Measurements from ENCODE around the gene RSPO1.

DNA sequence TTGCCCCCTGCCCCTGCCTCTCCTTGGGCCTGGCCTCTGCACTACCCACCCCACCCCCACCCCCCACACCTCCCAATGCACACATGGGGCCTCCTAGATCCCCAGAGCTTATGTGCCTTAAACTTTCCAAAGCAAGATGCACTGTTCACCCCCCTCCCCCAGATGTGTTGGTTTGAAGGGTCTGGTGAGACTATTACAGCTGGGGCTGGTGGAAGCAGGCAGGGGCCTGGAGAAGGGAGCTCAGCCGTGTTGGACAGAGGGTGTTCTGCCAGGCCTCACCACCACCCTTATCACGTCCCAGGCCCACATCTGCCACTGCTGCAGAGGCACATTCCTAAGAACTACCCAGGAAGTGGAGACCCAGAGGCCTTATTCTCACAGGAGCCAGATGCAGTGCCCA is 18.3 kb upstream of the RSPO1 start:
- no peak for TF ChIP-seq POLR2A (IDR thresholded peaks at IDR 0.05; ENCODE audit: low read depth, low read length)
- no peak for TF ChIP-seq FOXK2 (IDR thresholded peaks at IDR 0.05)
- no peak for TF ChIP-seq CHD2 (IDR thresholded peaks at IDR 0.05; ENCODE audit: borderline replicate concordance, low read depth, low read length)
- TF ChIP-seq CTCF (IDR thresholded peaks at IDR 0.05 in 2 of 3, conservative IDR thresholded peaks at IDR 0.05 in 1 of 3; ENCODE audit: control insufficient read depth in 2 of 3, extremely low read depth in 1 of 3, insufficient read depth in 1 of 3, low read depth in 3 of 3, low read length in 3 of 3): no peak
- no peak for TF ChIP-seq BCL11A (IDR thresholded peaks at IDR 0.05; ENCODE audit: low read depth, low read length)
- TF ChIP-seq NFYB (IDR thresholded peaks at IDR 0.05; ENCODE audit: insufficient read depth, low read depth, low read length): no peak
- TF ChIP-seq TCF7 (IDR thresholded peaks at IDR 0.05; ENCODE audit: borderline replicate concordance): no peak
- no peak for TF ChIP-seq ZNF217 (IDR thresholded peaks at IDR 0.05)
- TF ChIP-seq POLR2AphosphoS5 (IDR thresholded peaks at IDR 0.05; ENCODE audit: low read length): no peak
